AG04450 (cell line): Measurements from ENCODE around the gene GMPPB. TPM values are rescaled to one million over a fixed set of nuclear protein-coding genes. Genes with fewer than 3 reads are reported as not detected.
A peak's percentile ranks its signal among the peaks of the same experiment; 100 is the strongest.

Source experiments
- CTCF ChIA-PET: fragments of 300-600, 350-600 bp; formaldehyde crosslinking; extraction: SDS; loops from one replicate; lab custom pipeline; 2022; ENCODE audit warnings: antibody characterized with exemption, inconsistent platforms; lab: Charles Lee
- POLR2A ChIA-PET: fragments of 350-600 bp; formaldehyde crosslinking; extraction: SDS; loops from one replicate; lab custom pipeline; 2021; ENCODE audit warnings: antibody characterized with exemption, inconsistent platforms; lab: Yijun Ruan, JAX
- DNase-seq: peaks from one replicate; pipeline ENCODE4 v3.0.0-alpha.2; 2011; ENCODE audit warnings: low read depth, low spot score
- H3K27ac ChIP-seq: one replicate; pipeline ENCODE4 v1.5.1; 2012; ENCODE audit warnings: low read depth, low read length, control low read depth
- H3K27me3 ChIP-seq: one replicate; pipeline ENCODE4 v1.6.0; 2012; ENCODE audit warnings: low read length; ENCODE audit not compliant: control insufficient read depth, insufficient read depth
- H3K4me3 ChIP-seq: 2 replicates; pipeline ENCODE4 v1.5.1; 2011; ENCODE audit warnings: mild to moderate bottlenecking, low read depth, low read length, control low read depth
- H3K9me3 ChIP-seq: 2 replicates; pipeline ENCODE4 v1.5.1; 2012; ENCODE audit warnings: low read length; ENCODE audit not compliant: control insufficient read depth, insufficient read depth
- polyA plus RNA-seq: library from polyadenylated mRNA; depleted of rRNA; stranded (reverse); fragments of >200 nt; gene quantifications from 2 replicates; pipeline ENCODE4 v1.2.3, GENCODE V29; 2011
- TF ChIP-seq, protein P1 (sequence below): IDR thresholded peaks from 2 replicates; pipeline ENCODE4 v1.5.1; 2011; ENCODE audit warnings: low read depth, low read length, control low read depth, inconsistent platforms

The GMPPB gene
- polyA plus RNA-seq, 1 experiment: 13.9 TPM

DNA sequence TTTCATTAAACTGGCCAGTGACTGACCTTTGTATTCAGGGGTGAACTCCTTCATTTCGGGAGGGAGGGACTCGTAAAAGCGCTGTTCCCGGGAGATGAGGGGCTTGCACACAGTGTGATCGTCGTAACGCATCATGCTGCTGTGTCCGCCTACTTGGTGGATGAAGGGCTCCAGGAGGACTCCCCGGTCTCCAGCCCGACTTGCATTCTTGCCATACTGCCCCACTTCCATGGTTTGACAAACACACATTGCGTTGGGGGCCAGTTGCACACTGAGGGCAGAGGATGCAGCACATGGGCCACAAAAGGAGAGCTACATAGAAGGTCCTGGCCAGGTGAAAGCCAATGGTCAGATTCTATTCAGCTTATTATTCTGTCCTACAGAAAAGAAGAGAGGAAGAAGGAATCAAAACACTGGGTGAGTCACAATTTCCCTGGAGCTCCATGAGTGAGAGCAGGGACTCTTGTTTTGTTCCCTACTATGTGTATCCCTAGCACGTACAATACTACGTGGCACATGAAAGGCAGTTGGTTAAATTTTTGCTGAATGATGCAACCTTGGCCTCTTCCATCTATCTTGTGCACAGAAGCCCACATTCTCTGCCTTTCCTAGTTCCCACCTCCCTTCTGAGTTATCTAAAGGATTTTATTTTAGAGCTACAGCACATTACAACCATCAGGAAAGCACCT lies 24.2 kb upstream of the GMPPB start:
- CTCF ChIA-PET: interaction anchor here (1.3 kb wide), 1 partner anchor 91 kb away, joined by 4 read pairs; no protein-coding TSS in a partner anchor
- H3K27ac ChIP-seq: peak overlapping the region; percentile 34

DNA sequence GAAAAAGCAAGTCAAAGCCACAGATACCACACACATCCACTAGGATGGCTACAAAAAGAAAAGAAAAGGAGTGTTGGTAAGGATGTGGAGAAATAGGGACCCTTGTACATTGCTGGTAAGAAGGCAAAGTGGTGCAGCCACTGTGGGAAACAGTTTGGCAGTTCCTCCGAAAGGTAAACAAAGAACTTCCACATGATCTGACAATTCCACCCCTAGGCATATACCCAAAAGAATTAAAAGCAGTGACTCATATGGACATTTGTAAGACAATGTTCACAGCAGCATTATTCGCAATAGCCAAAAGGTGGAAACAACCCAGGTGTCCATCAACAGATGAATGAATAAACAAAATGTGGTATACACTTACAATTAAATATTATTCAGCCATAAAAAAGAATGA lies 22.2 kb upstream of the GMPPB start:
- CTCF ChIA-PET: interaction anchor here (1.8 kb wide), 1 partner anchor 94 kb away, joined by 9 read pairs; no protein-coding TSS in a partner anchor
- H3K27me3 ChIP-seq: no peaks in the 10 kb centered on the region
- TF ChIP-seq, protein P1, sequence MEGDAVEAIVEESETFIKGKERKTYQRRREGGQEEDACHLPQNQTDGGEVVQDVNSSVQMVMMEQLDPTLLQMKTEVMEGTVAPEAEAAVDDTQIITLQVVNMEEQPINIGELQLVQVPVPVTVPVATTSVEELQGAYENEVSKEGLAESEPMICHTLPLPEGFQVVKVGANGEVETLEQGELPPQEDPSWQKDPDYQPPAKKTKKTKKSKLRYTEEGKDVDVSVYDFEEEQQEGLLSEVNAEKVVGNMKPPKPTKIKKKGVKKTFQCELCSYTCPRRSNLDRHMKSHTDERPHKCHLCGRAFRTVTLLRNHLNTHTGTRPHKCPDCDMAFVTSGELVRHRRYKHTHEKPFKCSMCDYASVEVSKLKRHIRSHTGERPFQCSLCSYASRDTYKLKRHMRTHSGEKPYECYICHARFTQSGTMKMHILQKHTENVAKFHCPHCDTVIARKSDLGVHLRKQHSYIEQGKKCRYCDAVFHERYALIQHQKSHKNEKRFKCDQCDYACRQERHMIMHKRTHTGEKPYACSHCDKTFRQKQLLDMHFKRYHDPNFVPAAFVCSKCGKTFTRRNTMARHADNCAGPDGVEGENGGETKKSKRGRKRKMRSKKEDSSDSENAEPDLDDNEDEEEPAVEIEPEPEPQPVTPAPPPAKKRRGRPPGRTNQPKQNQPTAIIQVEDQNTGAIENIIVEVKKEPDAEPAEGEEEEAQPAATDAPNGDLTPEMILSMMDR: 0 out of 2 replicates have a peak, but pooled peaks have one; percentile 16
- no peak overlapping the region for H3K27ac ChIP-seq
- H3K4me3 ChIP-seq: no peak overlapping the region
- POLR2A ChIA-PET: no interaction called here
- no peaks in the 10 kb centered on the region for H3K9me3 ChIP-seq
- peak; percentile 13 for DNase-seq

More for the DNA sequence above, 24.2 kb upstream of the GMPPB start:
- no peak overlapping the region for H3K4me3 ChIP-seq
- no peak for DNase-seq
- no peaks in the 10 kb centered on the region for H3K9me3 ChIP-seq
- POLR2A ChIA-PET: no interaction called here
- H3K27me3 ChIP-seq: no peaks in the 10 kb centered on the region
- TF ChIP-seq, protein P1: no peak

DNA sequence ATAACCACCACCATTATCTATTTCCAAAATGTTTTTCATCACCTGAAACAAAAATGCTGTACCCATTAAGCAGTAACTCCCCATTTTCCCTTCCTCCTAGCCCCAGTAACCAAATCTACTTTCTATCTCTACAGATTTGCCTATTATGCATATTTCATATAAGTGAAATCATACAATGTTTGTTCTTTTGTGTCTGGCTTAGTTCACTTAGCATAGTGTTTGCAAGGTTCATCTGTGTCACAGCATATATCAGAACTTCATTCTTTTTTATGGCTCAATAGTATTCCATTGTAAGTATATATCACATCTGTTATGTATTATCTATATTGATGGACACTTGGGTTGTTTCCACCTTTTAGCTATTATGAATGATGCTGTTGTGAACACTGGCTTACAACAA lies 16.7 kb upstream of the GMPPB start:
- Histone ChIP-seq H3K27me3 (no peaks in the 10 kb centered on the region), H3K27ac (no peak overlapping the region), H3K9me3 (no peaks in the 10 kb centered on the region), H3K4me3 (no peak overlapping the region)
- TF ChIP-seq, protein P1: no peak
- ChIA-PET POLR2A (no interaction called here), CTCF (interaction anchor here (1.4 kb wide), 1 partner anchor 9 kb away, joined by 3 read pairs; no protein-coding TSS in a partner anchor)
- DNase-seq: no peak

DNA sequence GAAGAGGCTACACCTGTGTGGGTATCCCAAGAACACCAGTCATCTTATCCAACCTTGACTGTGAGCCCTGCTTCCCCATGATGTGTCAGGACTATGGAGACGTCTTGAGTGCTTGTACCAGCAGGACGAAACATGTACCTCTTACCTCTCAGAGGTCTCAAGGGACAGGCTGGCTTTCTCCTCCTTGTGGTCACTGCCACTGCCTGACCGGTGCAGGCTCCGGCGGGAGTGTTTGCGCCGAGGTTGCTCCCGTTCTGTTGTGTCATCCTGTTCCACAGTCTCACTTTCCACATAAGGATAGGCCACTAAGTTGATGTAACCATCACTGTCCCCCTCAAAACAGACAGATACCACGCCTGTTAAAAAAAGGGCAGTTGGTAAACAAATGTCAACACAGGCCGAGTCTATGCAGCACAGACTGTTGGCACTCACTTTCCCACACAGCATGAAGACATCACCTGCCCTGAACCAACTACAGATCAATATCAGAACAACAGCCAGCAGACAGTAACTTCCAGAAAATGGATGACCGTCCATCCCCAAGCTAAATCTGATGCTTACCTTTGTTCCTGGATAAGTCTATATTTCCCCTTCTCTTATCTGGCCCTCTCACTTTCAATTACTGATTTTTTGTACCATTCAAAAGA lies 14.4 kb upstream of the GMPPB start:
- POLR2A ChIA-PET: no interaction called here

More for the DNA sequence above, 14.4 kb upstream of the GMPPB start:
- Histone ChIP-seq H3K27ac (no peak overlapping the region), H3K9me3 (no peaks in the 10 kb centered on the region), H3K4me3 (no peak overlapping the region), H3K27me3 (no peaks in the 10 kb centered on the region)
- TF ChIP-seq, protein P1: no peak
- CTCF ChIA-PET: no interaction called here
- no peak for DNase-seq
